Activated CD8-positive, alpha-beta memory T cell treated with anti-CD3 and anti-CD28 coated beads for 36 hours (primary cell): ENCODE data around the gene SENP5. TPM values are rescaled to one million over a fixed set of nuclear protein-coding genes. Genes with fewer than 3 reads are reported as not detected.
"Not testable (repeated sequence)": the region's sequence is repeated elsewhere in the genome, so short reads cannot be mapped to it uniquely, and the experiment has no call there.

ENCODE experiments used
- CTCF ChIA-PET: fragments of 350-600 bp; sonication (Branson Sonifier 250); formaldehyde crosslinking; loops from one replicate; lab custom pipeline; 2021; ENCODE audit warnings: antibody characterized with exemption; lab: Charles Lee
- POLR2A ChIA-PET: fragments of 350-600 bp; sonication (Branson Sonifier 250); formaldehyde crosslinking; loops from one replicate; lab custom pipeline; 2021; ENCODE audit warnings: antibody characterized with exemption; lab: Charles Lee
- total RNA-seq, 2 experiments: library from RNA; stranded (reverse); gene quantifications; one replicate each; pipeline ENCODE4 v1.2.3, GENCODE V29; 2021

SENP5 gene
- total RNA-seq, 2 experiments from 2014 or later: 34.7 to 39.5 TPM

DNA sequence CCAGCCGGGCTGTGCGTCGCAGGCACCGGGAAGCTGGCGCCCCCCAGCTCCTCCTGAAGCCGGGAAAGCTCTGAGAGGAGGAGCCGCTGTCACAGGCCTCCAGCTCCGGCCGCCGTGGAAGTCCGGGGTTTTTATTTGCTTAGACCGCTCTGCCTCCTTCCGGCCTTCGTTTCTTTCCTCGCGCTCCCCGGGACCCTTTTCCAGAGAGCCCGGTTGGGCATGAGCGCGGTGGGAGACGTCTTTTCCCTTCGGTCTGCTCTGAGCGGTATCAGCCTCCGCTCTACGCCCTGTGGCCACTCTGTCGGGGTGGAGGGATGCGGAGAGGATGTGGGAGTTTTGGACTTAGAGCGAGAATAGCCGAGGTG, 559 bp downstream of the SENP5 start:
- ChIA-PET POLR2A (interaction anchor here (0.9 to 2.4 kb wide), 7 partner anchors 13 to 436 kb away, joined by 3 to 24 read pairs (median 3); partner anchors contain the start of genes NCBP2, PAK2 and UBXN7), CTCF (interaction anchor here (0.6 to 3.2 kb wide), 4 partner anchors 39 to 904 kb away, joined by 3 to 25 read pairs (median 4); partner anchors contain the start of gene NCBP2)

- ChIA-PET CTCF (no interaction called here), POLR2A (no interaction called here)
These were observed 4.6 kb downstream of the SENP5 start for GRCh38 chr3:196872316-196872715.

GRCh38 chr3:196874511-196875094, 6.9 kb downstream of the SENP5 start:
- POLR2A ChIA-PET: not testable (repeated sequence)
- CTCF ChIA-PET: interaction anchor here (1.1 kb wide), 1 partner anchor 128 kb away, joined by 4 read pairs; no protein-coding TSS in a partner anchor

DNA sequence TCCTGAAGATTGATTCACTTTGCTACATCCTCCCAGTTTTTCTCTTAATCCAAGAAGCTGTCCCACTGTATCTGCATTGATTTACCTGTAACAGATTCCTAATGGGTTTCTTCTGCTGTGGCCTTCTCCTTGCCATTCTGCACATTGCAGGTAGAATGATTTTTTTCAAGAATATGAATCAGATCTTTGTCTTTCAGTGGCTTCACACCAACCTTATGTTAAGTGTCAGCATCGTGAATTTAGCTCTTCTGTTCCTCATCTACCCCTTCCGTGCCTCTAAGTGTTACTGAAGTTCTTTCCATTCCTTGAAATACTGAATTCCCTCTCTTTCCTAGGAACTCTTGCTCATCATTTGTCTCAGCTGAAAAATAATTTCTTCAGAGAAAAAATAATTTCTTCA, 7.5 kb downstream of the SENP5 start:
- ChIA-PET POLR2A (no interaction called here), CTCF (interaction anchor here (1.1 kb wide), 1 partner anchor 127 kb away, joined by 4 read pairs; no protein-coding TSS in a partner anchor)

GRCh38 chr3:196883361-196883760, 15.6 kb downstream of the SENP5 start:
- ChIA-PET CTCF (no interaction called here), POLR2A (no interaction called here)

GRCh38 chr3:196886144-196886543, 18.4 kb downstream of the SENP5 start:
- ChIA-PET CTCF (interaction anchor here (0.7 kb wide), 1 partner anchor 56 kb away, joined by 3 read pairs; the partner anchor contains the start of gene NCBP2), POLR2A (interaction anchor here (0.7 to 1.5 kb wide), 2 partner anchors 18 to 99 kb away, joined by 3 to 9 read pairs; partner anchors contain the start of gene SENP5)

GRCh38 chr3:196889844-196890708, 22.4 kb downstream of the SENP5 start:
- POLR2A ChIA-PET: no interaction called here
- CTCF ChIA-PET: no interaction called here

DNA sequence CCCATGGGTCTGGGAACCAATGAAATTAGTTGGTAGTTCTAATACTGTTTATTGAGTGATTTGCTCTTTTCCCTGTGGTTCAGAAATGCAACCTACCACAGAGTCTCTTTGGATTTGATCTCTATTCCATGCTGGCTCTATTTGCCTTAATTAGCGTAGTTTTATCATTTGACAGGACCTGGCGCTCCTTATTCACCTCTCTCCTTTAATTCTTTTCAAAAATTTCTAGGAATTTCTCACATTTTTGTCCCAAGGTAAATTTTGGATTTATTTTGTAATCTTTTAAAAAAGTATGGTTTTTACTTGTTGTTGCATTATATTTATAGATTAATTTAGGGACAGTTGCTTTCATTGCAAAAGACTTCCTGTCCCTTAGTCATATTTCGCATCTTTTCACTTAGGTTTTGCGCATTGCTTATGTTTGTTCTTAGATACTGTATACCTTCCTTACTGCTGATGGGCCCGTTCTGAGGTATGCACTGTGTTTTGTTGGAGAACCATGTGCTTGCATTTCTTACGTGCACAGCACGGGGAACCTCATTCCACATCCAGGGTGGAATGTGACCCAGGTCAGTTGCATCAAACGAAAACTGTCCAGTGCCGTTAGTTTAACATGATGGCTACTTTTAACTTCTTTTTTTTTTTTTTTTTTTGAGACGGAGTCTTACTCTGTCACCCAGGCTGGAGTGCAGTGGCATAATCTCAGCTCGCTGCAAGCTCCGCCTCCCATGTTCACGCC, 27.0 kb downstream of the SENP5 start:
- ChIA-PET CTCF (no interaction called here), POLR2A (no interaction called here)

GRCh38 chr3:196896229-196896628, 28.5 kb downstream of the SENP5 start:
- ChIA-PET CTCF (no interaction called here), POLR2A (no interaction called here)

DNA sequence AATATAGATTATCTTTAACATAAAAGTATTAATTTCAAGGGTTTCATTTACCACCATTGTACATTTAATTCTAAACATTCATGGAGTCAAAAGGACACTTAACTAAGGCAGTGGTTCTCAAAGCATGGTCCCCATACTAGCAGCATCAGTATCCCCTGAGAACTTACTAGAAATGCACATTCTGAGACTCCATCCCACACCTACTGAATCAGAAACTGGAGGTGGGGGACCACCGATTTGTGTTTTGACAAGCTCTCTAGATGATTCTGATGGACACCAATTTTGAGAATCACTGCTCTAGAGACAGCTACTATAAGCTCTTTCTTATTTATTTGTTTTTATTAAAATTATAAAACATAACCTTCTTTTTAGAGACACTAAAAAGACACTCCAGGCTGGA, 34.0 kb downstream of the SENP5 start:
- ChIA-PET POLR2A (no interaction called here), CTCF (no interaction called here)

DNA sequence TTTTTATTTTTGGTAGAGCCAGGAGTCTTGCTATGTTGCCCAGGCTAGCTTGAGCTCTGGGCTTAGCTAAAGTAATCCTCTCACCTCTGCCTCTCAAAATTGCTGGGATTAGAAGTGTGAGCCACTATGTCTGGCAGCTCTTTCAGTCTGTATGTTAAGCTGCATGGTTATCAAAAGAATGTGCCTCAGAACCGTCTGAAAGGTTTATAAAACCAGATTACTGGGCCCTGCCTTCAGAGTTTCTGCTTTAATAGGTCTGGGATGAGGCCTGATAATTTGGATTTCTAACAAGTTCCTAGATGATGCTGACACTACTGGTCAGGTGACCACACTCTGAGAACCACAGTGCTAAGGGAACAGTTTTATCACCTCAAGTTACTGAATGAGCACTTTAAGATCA, 34.6 kb downstream of the SENP5 start:
- CTCF ChIA-PET: interaction anchor here (0.5 kb wide), 1 partner anchor 94 kb away, joined by 3 read pairs; no protein-coding TSS in a partner anchor
- POLR2A ChIA-PET: interaction anchor here (0.6 kb wide), 1 partner anchor 59 kb away, joined by 3 read pairs; no protein-coding TSS in a partner anchor

DNA sequence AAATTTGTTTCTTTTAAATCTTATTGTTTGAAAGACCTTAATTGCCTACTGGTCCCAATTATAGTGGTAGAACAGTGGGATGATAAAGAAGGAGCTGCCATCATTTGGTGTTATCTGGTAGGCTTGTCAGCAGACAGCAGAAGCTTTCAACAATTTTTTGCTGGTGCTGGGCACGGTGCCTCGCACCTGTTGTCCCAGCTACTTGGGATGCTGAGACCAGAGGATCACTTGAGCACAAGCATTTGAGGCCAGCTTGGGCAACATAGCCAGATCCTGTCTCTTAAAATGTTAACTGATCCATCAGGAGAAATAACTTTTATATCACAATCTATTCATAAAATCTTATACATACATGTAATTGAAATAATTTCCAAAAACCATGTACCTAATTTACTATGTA, 36.0 kb downstream of the SENP5 start:
- POLR2A ChIA-PET: no interaction called here
- CTCF ChIA-PET: no interaction called here

GRCh38 chr3:196914866-196915265, 47.1 kb downstream of the SENP5 start:
- ChIA-PET POLR2A (no interaction called here), CTCF (interaction anchor here (1.7 kb wide), 1 partner anchor 27 kb away, joined by 3 read pairs; the partner anchor contains the start of gene NCBP2)

DNA sequence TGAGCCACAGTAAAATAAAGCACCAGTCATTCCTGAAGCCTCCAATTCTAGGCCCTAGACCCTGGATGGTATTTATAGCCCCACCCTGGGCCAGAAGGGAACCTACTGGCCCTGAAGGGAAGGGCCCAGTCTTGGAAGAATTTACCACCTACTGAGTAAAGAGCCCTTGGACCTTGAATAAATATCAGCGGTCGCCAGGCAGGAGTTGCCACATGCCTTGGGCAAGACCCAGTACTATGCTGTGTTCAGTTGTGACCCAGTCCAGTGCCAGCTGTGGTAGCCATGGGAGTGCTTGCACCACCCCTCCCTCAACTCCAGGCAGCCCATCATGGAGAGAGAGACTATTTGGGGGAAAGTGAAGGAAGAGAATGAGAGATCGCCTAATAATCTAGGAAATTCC, 47.7 kb downstream of the SENP5 start:
- CTCF ChIA-PET: interaction anchor here (1.7 kb wide), 1 partner anchor 27 kb away, joined by 3 read pairs; the partner anchor contains the start of gene NCBP2
- POLR2A ChIA-PET: no interaction called here

DNA sequence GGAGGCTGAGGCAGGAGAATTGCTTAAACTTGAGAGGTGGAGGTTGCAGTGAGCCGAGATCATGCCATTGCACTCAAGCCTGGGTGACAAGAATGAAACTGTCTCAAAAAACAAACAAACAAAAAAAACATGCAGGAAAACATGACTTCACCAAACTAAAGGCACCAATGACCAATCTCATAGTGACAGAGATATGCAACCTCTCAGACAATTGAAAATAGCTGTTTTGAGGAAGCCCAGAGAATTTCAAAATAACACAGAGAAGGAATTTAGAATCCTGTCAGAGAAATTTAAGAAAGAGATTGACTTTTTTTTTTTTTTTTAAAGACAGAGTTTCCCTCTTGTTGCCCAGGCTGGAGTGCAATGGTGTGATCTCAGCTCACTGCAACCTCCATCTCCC, 48.5 kb downstream of the SENP5 start:
- CTCF ChIA-PET: interaction anchor here (1.7 kb wide), 1 partner anchor 26 kb away, joined by 3 read pairs; the partner anchor contains the start of gene NCBP2
- POLR2A ChIA-PET: no interaction called here

DNA sequence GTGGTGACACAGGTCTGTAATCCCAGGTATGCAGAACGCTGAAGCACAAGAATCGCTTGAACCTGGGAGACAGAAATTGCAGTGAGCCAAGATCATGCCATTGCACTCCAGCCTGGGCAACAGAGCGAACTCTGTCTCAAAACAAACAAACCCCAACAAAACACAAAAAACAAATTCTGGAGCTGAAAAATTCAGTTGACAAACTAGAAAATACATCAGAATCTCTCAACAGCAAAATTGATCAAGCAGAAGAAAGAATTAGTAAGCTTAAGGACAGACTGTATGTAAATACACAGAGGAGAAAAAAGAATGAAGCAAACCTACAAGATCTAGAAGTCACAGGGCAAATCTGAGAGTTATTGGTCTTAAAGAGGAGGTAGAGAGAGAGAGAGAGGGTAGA, 49.3 kb downstream of the SENP5 start:
- ChIA-PET CTCF (no interaction called here), POLR2A (no interaction called here)

DNA sequence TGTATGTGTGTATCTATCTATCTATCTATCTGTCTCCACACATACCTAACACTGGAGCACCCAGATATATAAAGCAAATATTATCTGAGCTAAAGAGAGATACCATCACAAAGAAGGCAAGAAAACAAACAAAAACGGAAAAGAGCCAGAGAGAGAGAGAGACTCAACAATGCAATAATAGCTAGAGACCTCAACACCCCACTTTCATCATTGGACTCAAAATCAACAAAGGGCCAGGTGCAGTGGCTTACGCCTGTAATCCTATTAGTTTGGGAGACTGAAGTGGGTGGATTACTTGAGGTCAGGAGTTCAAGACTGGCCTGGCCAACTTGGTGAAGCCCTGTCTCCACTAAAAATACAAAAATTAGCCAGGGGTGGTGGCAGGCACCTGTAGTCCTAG, 51.2 kb downstream of the SENP5 start:
- ChIA-PET CTCF (no interaction called here), POLR2A (no interaction called here)

- CTCF ChIA-PET: no interaction called here
These were observed 53.0 kb downstream of the SENP5 start for GRCh38 chr3:196920733-196921132.

More at GRCh38 chr3:196920733-196921132, 53.0 kb downstream of the SENP5 start:
- POLR2A ChIA-PET: no interaction called here
